ENCODE data around the gene GLRX. TPM values are rescaled to one million over a fixed set of nuclear protein-coding genes. Genes with fewer than 3 reads are reported as not detected.

The GLRX gene
- total and polyA plus RNA-seq, 4 experiments from 2014 or later = 73.9 to 207 (median 140) TPM

DNA sequence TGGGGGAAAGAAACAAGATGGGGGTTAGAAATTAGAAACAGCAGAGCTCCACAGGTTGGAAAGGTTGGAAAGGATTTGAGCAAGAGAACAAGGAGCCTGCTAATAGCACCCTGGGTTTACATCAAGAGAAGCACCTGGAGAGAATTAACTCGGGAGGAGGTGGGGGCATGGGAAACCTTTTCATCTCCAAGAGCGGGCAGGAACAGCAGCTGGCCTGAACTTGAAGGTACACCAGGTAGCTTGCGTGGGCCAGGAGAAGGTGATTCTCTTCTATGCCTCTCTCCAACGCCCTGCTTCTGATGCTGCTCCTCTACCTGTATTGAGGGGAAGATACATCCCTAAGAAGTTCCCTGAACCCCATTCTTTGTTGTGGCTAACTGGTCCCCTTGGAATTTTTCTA, 37.1 kb upstream of the GLRX start:
- H3K27ac Mint-ChIP-seq = peak overlapping the region in 3 of 7 donors; percentile 38 to 86 (median 65)
- H3K9me3 Mint-ChIP-seq = no peaks in the 10 kb centered on the region
- intact Hi-C loops (cut with micrococcal nuclease) = no loop called here
- no peaks in the 10 kb centered on the region for H3K9me3 ChIP-seq (ENCODE audit: control insufficient read depth in 1 of 2, low read length in 2 of 2)
- H3K4me1 Mint-ChIP-seq = peaks cover 13 to 34% (median 25%) of the 10 kb centered on the region in 4 donors
- no peak overlapping the region for H3K27ac ChIP-seq (ENCODE audit: low read depth, low read length)
- no peak overlapping the region for H3K4me3 ChIP-seq (ENCODE audit: low read length in 2 of 2)
- ChIA-PET CTCF (ENCODE audit: partially characterized antibody) (interaction anchor here (0.5 to 18.0 kb wide), 14 partner anchors 9 to 743 kb away, joined by 3 to 362 read pairs (median 4); partner anchors contain the start of gene ELL2), POLR2A (ENCODE audit: partially characterized antibody) (interaction anchor here (1.1 to 1.8 kb wide), 2 partner anchors 477 to 1224 kb away, joined by 3 to 8 read pairs; no protein-coding TSS in a partner anchor)
- H3K27me3 Mint-ChIP-seq = peaks cover 0 to 4% of the 10 kb centered on the region in 2 donors
- no peak for DNase-seq
- H3K36me3 ChIP-seq (ENCODE audit: insufficient read depth, low read length) = no peaks in the 10 kb centered on the region
- H3K27me3 ChIP-seq (ENCODE audit: insufficient read depth, low read length) = no peaks in the 10 kb centered on the region
- H3K4me3 Mint-ChIP-seq = peak overlapping the region in 2 of 8 donors; percentile 15 to 18
- peaks cover 13% of the 10 kb centered on the region for H3K4me1 ChIP-seq (ENCODE audit: insufficient read depth, low read length)
- H3K36me3 Mint-ChIP-seq = no peaks in the 10 kb centered on the region

DNA sequence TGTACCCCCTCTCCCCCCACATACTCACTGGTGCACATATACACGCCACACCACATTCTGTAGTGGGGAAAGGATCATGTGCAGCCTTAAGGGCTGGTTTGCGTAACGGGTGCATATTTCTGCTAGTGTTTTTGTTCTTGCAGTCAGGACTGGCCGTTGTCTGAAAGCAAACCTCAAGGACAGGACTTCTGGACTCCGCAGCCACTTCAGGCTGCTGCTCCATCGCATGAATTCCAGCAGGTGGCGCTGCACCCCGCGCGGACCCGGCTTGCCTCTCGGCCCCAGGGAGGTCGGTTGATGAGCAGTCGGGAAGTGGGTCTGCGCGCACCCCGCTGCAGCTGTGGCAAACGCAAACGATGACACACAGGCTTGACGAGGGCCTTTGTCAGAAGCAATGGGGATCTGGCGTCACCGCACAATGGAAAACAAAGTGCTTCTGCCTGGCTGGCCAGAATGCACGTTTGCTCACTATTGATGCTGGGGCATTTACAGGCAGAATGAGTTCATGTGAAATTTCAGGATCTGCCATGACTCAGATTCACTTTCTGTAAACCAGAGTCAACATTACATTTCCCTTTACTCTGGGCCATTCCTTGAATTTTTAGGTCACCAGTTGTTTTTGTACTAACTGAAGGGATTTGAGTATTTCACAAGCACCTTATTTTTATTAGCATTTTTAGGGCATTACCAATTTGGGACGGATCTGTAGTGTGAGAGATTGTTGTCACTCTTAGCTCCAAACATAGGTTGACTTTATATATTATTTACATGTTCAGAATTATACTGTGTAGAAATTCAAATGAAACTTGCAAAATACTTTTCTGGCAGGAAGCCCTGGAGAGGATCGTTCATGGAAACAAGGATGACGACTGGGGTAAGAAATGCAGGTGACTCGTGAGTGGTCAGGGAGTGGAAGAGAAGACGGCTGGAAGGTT, 36.4 kb upstream of the GLRX start:
- intact Hi-C loops (cut with micrococcal nuclease) = loop anchor here (1.0 kb wide), 3 partner anchors 10 to 742 kb away; no protein-coding TSS in a partner anchor
- ChIA-PET POLR2A (ENCODE audit: partially characterized antibody) (interaction anchor here (0.6 to 1.8 kb wide), 4 partner anchors 11 to 1225 kb away, joined by 3 to 8 read pairs (median 4); no protein-coding TSS in a partner anchor), CTCF (ENCODE audit: partially characterized antibody) (interaction anchor here (0.5 to 18.0 kb wide), 17 partner anchors 10 to 744 kb away, joined by 3 to 362 read pairs (median 4); partner anchors contain the start of gene ELL2)
- no peaks in the 10 kb centered on the region for H3K36me3 Mint-ChIP-seq
- Histone ChIP-seq H3K4me1 (ENCODE audit: insufficient read depth, low read length) (peaks cover 13% of the 10 kb centered on the region), H3K27ac (ENCODE audit: low read depth, low read length) (no peak overlapping the region), H3K9me3 (ENCODE audit: control insufficient read depth in 1 of 2, low read length in 2 of 2) (no peaks in the 10 kb centered on the region), H3K27me3 (ENCODE audit: insufficient read depth, low read length) (no peaks in the 10 kb centered on the region), H3K36me3 (ENCODE audit: insufficient read depth, low read length) (no peaks in the 10 kb centered on the region), H3K4me3 (ENCODE audit: low read length in 2 of 2) (peak overlapping the region in 1 of 2 donors; percentile 7)
- peak overlapping the region in 6 of 7 donors; percentile 21 to 86 (median 65) for H3K27ac Mint-ChIP-seq
- peaks cover 13 to 34% (median 25%) of the 10 kb centered on the region in 4 donors for H3K4me1 Mint-ChIP-seq
- peak; percentile 83 to 94 (median 84) for DNase-seq
- peaks cover 0 to 4% of the 10 kb centered on the region in 2 donors for H3K27me3 Mint-ChIP-seq
- H3K4me3 Mint-ChIP-seq = peak overlapping the region; percentile 32 to 75 (median 54)
- no peaks in the 10 kb centered on the region for H3K9me3 Mint-ChIP-seq

DNA sequence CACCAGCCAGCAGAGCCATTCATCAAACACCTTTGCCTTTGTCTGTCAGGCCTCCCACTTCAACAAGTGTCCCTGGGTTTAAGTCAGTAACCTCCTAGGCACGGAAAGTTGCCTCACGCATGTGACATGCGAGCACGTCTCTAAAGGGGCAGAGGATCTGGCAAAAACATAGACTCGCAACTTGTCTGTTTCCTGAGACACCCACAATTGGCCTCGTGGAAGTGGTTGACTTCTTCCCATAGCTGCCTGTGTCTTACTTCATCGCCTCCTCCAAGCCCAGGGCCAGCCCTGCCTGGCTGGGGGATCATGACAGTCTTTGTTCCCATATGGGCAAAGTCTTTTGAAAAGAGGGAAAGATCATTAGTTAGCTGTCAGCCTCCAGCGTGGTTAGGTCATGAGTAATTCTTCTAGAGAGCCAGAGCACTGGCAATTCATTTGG, 35.5 kb upstream of the GLRX start:
- H3K27me3 ChIP-seq (ENCODE audit: insufficient read depth, low read length) = no peaks in the 10 kb centered on the region
- peak overlapping the region in 2 of 7 donors; percentile 33 to 67 for H3K27ac Mint-ChIP-seq
- peaks cover 13 to 34% (median 23%) of the 10 kb centered on the region in 4 donors for H3K4me1 Mint-ChIP-seq
- no peak overlapping the region for H3K4me3 Mint-ChIP-seq
- intact Hi-C loops (cut with micrococcal nuclease) = loop anchor here (1.0 kb wide), 3 partner anchors 11 to 743 kb away; no protein-coding TSS in a partner anchor
- no peaks in the 10 kb centered on the region for H3K9me3 ChIP-seq (ENCODE audit: control insufficient read depth in 1 of 2, low read length in 2 of 2)
- POLR2A ChIA-PET (ENCODE audit: partially characterized antibody) = interaction anchor here (0.6 to 1.8 kb wide), 2 partner anchors 479 to 826 kb away, joined by 4 to 8 read pairs; no protein-coding TSS in a partner anchor
- peaks cover 13% of the 10 kb centered on the region for H3K4me1 ChIP-seq (ENCODE audit: insufficient read depth, low read length)
- H3K36me3 Mint-ChIP-seq = no peaks in the 10 kb centered on the region
- H3K4me3 ChIP-seq (ENCODE audit: low read length in 2 of 2) = no peak overlapping the region
- no peak for DNase-seq
- CTCF ChIA-PET (ENCODE audit: partially characterized antibody) = interaction anchor here (1.0 to 18.0 kb wide), 7 partner anchors 10 to 745 kb away, joined by 3 to 362 read pairs (median 11); no protein-coding TSS in a partner anchor
- H3K27me3 Mint-ChIP-seq = peaks cover 0 to 4% of the 10 kb centered on the region in 2 donors
- H3K9me3 Mint-ChIP-seq = no peaks in the 10 kb centered on the region
- H3K27ac ChIP-seq (ENCODE audit: low read depth, low read length) = no peak overlapping the region
- H3K36me3 ChIP-seq (ENCODE audit: insufficient read depth, low read length) = no peaks in the 10 kb centered on the region

DNA sequence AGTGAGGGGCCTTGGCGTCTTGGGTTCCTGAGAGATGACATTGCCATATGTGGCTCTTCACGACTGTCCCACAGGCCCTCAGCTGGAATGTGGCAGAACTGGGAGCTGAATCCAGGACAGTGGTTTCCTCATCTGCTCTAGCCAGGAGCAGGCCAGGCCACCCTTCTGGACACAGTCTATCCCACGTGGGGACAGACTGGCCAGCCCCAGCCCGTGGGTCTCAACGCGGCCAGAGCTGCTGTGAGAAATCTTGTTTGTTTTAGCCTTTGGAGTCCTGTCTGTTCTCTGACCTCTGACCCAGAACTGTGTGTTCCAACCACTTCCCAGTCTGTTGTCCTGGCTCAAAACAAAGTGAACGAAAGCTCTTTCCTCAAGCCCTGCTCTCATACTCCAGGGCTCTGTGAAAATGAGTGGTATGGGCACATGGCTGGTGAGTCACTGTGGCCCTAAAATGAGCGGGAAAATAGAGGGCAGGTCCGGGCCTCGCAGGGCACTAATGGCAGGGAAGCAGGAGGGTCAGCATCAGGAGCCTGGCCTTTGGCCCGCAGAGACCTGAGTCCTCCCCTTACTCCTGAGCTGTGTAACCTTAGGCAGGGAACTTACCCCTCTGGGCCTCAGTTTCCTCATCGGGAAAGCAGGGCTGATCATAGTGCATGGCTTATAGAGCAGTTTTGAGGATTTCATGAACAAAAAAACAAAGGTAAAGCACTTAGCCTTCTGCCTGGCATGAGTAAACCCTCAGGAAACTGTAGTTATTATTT, 34.8 kb upstream of the GLRX start:
- Histone ChIP-seq H3K4me3 (ENCODE audit: low read length in 2 of 2) (no peak overlapping the region), H3K4me1 (ENCODE audit: insufficient read depth, low read length) (peaks cover 11% of the 10 kb centered on the region), H3K9me3 (ENCODE audit: control insufficient read depth in 1 of 2, low read length in 2 of 2) (no peaks in the 10 kb centered on the region), H3K36me3 (ENCODE audit: insufficient read depth, low read length) (no peaks in the 10 kb centered on the region), H3K27me3 (ENCODE audit: insufficient read depth, low read length) (no peaks in the 10 kb centered on the region), H3K27ac (ENCODE audit: low read depth, low read length) (no peak overlapping the region)
- Mint-ChIP-seq H3K27ac (no peak overlapping the region), H3K36me3 (no peaks in the 10 kb centered on the region), H3K9me3 (no peaks in the 10 kb centered on the region), H3K4me3 (no peak overlapping the region), H3K27me3 (peaks cover 0 to 4% of the 10 kb centered on the region in 2 donors), H3K4me1 (peaks cover 7 to 27% (median 17%) of the 10 kb centered on the region in 4 donors)
- intact Hi-C loops (cut with micrococcal nuclease) = no loop called here
- DNase-seq = no peak
- CTCF ChIA-PET (ENCODE audit: partially characterized antibody) = interaction anchor here (0.8 to 24.1 kb wide), 12 partner anchors 9 to 745 kb away, joined by 3 to 902 read pairs (median 4); no protein-coding TSS in a partner anchor
- POLR2A ChIA-PET (ENCODE audit: partially characterized antibody) = interaction anchor here (0.8 kb wide), 1 partner anchor 210 kb away, joined by 3 read pairs; the partner anchor contains the start of gene RFESD

DNA sequence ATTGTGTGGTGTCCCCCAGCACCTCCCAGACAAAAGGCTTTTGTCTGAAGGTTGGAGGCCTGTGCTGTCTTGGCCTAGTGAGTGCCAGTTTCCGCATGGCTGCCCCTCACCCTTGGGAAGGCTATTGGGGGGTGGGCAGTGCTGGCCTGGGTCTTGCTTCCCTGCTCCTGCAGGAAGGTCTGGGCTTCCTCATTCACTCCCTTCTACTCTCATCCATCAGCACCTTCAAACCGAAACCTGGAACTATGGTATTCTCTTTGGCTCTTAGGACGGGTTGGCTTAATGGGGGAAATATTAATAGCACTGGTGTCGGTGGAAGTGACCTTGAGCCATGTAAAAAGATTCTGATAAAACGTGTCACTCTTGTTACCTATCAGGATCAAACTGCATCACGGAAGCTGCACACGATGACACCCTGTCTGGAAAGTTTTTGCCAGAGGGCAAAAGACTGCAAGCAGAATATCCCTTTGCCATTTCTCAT, 34.0 kb upstream of the GLRX start:
- Histone ChIP-seq H3K4me3 (ENCODE audit: low read length in 2 of 2) (no peak overlapping the region), H3K27ac (ENCODE audit: low read depth, low read length) (no peak overlapping the region), H3K9me3 (ENCODE audit: control insufficient read depth in 1 of 2, low read length in 2 of 2) (no peaks in the 10 kb centered on the region), H3K36me3 (ENCODE audit: insufficient read depth, low read length) (no peaks in the 10 kb centered on the region), H3K4me1 (ENCODE audit: insufficient read depth, low read length) (peaks cover 5% of the 10 kb centered on the region), H3K27me3 (ENCODE audit: insufficient read depth, low read length) (no peaks in the 10 kb centered on the region)
- ChIA-PET CTCF (ENCODE audit: partially characterized antibody) (interaction anchor here (0.8 to 24.1 kb wide), 9 partner anchors 8 to 746 kb away, joined by 3 to 902 read pairs (median 8); no protein-coding TSS in a partner anchor), POLR2A (ENCODE audit: partially characterized antibody) (interaction anchor here (0.8 kb wide), 1 partner anchor 209 kb away, joined by 3 read pairs; the partner anchor contains the start of gene RFESD)
- H3K4me1 Mint-ChIP-seq = peaks cover 3 to 19% (median 11%) of the 10 kb centered on the region in 4 donors
- H3K9me3 Mint-ChIP-seq = no peaks in the 10 kb centered on the region
- intact Hi-C loops (cut with micrococcal nuclease) = no loop called here
- no peaks in the 10 kb centered on the region for H3K36me3 Mint-ChIP-seq
- peaks cover 0 to under 1% of the 10 kb centered on the region in 2 donors for H3K27me3 Mint-ChIP-seq
- DNase-seq = no peak
- H3K4me3 Mint-ChIP-seq = no peak overlapping the region
- H3K27ac Mint-ChIP-seq = no peak overlapping the region

DNA sequence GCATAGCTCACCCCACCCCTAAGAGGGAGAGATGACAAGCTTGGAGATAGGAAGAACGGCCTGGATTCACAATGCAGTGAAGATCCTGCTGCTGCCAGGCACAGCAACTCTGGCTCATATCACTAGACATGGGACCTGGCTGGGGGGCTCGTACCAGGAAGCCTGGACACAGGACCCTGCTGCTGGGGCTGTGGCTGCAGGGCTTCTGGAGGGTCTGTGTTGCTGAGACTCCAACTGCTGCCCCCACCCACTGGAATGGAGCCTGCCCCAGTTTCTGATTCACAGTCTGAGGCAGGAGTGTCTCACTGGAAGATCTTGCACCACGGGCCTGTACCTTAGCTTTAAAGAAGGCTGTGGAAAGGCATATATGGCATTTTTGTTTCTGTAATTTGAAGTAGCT, 31.0 kb upstream of the GLRX start:
- no peaks in the 10 kb centered on the region for H3K9me3 ChIP-seq (ENCODE audit: control insufficient read depth in 1 of 2, low read length in 2 of 2)
- no peak for DNase-seq
- H3K4me3 ChIP-seq (ENCODE audit: low read length in 2 of 2) = no peak overlapping the region
- H3K27me3 ChIP-seq (ENCODE audit: insufficient read depth, low read length) = no peaks in the 10 kb centered on the region
- no peaks in the 10 kb centered on the region for H3K36me3 Mint-ChIP-seq
- H3K36me3 ChIP-seq (ENCODE audit: insufficient read depth, low read length) = no peaks in the 10 kb centered on the region
- H3K27me3 Mint-ChIP-seq = no peaks in the 10 kb centered on the region
- H3K4me1 ChIP-seq (ENCODE audit: insufficient read depth, low read length) = no peaks in the 10 kb centered on the region
- no peak overlapping the region for H3K4me3 Mint-ChIP-seq
- CTCF ChIA-PET (ENCODE audit: partially characterized antibody) = interaction anchor here (1.0 to 24.1 kb wide), 11 partner anchors 9 to 748 kb away, joined by 3 to 902 read pairs (median 6); no protein-coding TSS in a partner anchor
- intact Hi-C loops (cut with micrococcal nuclease) = no loop called here
- no peak overlapping the region for H3K27ac ChIP-seq (ENCODE audit: low read depth, low read length)
- H3K4me1 Mint-ChIP-seq = peaks cover 0 to 5% (median 0%) of the 10 kb centered on the region in 4 donors
- H3K27ac Mint-ChIP-seq = peak overlapping the region in 1 of 7 donors; percentile 12
- H3K9me3 Mint-ChIP-seq = no peaks in the 10 kb centered on the region
- POLR2A ChIA-PET (ENCODE audit: partially characterized antibody) = interaction anchor here (0.6 kb wide), 1 partner anchor 487 kb away, joined by 3 read pairs; no protein-coding TSS in a partner anchor

Measured in CD4-positive, alpha-beta memory T cell (primary cell).